Measurements from ENCODE around the gene ZFYVE28. TPM values are rescaled to one million over a fixed set of nuclear protein-coding genes. Genes with fewer than 3 reads are reported as not detected.

The ZFYVE28 gene
- total RNA-seq, 1 donor from 2014 or later, result 3.3 TPM

- Mint-ChIP-seq H3K27ac (no peak overlapping the region), H3K36me3 (ENCODE audit: insufficient read depth) (no peaks in the 10 kb centered on the region), H3K4me1 (ENCODE audit: low read depth) (peaks cover 10% of the 10 kb centered on the region)
Measured at GRCh38 chr4:2271279-2272025, 147.0 kb downstream of the ZFYVE28 start.

DNA sequence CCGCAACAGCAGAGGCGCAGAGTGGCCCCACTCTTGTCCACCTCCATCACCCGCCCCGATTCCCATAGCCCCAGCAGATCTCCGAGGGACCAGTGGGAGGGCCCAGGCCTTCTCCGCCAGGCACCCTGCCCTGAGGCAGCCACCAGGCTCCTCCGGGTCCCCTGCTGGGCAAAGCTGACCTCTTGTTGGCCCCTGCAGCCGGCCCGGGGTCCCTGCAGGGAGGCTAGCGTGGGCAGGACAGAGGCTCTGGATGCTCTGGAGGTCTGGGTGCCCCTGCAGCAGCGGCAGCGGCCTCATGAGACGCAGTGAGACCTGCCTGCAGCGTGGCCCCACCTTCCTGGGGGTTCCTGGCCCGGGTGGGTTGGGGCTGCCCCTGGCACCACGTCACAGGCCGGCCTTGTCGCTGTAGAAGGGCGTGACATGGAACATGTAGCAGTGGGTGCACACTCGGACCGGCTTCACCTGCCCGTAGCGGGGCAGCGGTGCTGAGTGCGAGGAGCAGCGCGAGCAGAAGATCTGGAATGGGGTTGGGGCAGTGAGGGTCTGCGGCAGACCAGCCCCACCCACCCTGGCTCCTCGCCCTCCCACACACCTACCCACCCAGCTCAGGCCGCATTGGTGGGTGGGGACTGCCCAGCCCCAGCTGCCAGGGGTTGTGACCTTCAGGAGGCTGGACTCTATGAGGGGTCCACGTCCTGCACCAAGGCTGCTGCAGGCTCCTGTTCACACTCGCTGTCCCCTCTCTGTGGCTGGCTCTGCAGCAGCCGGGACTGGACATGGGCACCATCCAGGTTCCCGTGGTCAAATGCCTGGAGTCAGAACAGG is 147.9 kb downstream of the ZFYVE28 start:
- H3K27ac Mint-ChIP-seq, result no peak overlapping the region
- DNase-seq (ENCODE audit: low spot score, unreplicated experiment), result no peak
- no peaks in the 10 kb centered on the region for H3K36me3 Mint-ChIP-seq (ENCODE audit: insufficient read depth)
- peaks cover 10% of the 10 kb centered on the region for H3K4me1 Mint-ChIP-seq (ENCODE audit: low read depth)
- no peaks in the 10 kb centered on the region for H3K9me3 Mint-ChIP-seq (ENCODE audit: low read depth)
- no peak overlapping the region for H3K4me3 Mint-ChIP-seq (ENCODE audit: low read depth)
- peaks cover 5% of the 10 kb centered on the region for H3K27me3 Mint-ChIP-seq
- TF ChIP-seq, protein P1, sequence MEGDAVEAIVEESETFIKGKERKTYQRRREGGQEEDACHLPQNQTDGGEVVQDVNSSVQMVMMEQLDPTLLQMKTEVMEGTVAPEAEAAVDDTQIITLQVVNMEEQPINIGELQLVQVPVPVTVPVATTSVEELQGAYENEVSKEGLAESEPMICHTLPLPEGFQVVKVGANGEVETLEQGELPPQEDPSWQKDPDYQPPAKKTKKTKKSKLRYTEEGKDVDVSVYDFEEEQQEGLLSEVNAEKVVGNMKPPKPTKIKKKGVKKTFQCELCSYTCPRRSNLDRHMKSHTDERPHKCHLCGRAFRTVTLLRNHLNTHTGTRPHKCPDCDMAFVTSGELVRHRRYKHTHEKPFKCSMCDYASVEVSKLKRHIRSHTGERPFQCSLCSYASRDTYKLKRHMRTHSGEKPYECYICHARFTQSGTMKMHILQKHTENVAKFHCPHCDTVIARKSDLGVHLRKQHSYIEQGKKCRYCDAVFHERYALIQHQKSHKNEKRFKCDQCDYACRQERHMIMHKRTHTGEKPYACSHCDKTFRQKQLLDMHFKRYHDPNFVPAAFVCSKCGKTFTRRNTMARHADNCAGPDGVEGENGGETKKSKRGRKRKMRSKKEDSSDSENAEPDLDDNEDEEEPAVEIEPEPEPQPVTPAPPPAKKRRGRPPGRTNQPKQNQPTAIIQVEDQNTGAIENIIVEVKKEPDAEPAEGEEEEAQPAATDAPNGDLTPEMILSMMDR (IDR thresholded peaks at IDR 0.05; ENCODE audit: unreplicated experiment), result no peak

More at GRCh38 chr4:2271279-2272025, 147.0 kb downstream of the ZFYVE28 start:
- H3K27me3 Mint-ChIP-seq, result peaks cover 5% of the 10 kb centered on the region
- no peaks in the 10 kb centered on the region for H3K9me3 Mint-ChIP-seq (ENCODE audit: low read depth)
- DNase-seq (ENCODE audit: low spot score, unreplicated experiment), result no peak
- TF ChIP-seq, protein P1 (IDR thresholded peaks at IDR 0.05; ENCODE audit: unreplicated experiment), result no peak
- no peak overlapping the region for H3K4me3 Mint-ChIP-seq (ENCODE audit: low read depth)

DNA sequence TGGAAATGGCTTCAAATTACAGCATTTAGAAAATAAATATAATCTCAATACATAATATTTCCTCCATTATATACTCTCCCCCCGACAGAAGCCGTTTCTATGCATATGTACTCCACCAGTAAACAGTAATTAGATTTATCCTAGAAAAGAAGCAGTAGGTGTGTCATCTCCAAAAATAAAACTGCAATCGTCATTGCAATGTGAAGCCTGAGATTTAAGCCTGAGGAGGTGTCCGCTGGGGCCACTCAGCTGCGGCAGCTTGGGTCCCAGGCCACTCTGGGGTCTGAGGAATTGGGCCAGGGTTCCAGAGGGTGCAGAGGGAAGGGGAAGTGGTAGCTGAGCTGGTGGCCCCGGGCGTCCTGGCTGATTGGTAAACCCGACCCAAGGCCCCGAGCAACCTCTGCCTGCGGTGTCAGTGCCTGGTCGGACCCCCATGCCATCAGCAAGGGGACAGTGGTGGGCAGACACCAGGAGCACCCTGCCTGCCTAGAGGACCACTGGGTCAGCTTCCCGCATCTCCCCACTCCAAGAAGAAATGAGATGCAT is 148.8 kb downstream of the ZFYVE28 start:
- H3K27ac Mint-ChIP-seq, result no peak overlapping the region
- H3K36me3 Mint-ChIP-seq (ENCODE audit: insufficient read depth), result no peaks in the 10 kb centered on the region
- H3K4me3 Mint-ChIP-seq (ENCODE audit: low read depth), result no peak overlapping the region
- H3K27me3 Mint-ChIP-seq, result peaks cover 5% of the 10 kb centered on the region
- DNase-seq (ENCODE audit: low spot score, unreplicated experiment), result no peak
- H3K9me3 Mint-ChIP-seq (ENCODE audit: low read depth), result no peaks in the 10 kb centered on the region
- TF ChIP-seq, protein P1 (IDR thresholded peaks at IDR 0.05; ENCODE audit: unreplicated experiment), result no peak
- peaks cover 10% of the 10 kb centered on the region for H3K4me1 Mint-ChIP-seq (ENCODE audit: low read depth)

- Mint-ChIP-seq H3K27me3 (peaks cover 5% of the 10 kb centered on the region), H3K27ac (no peak overlapping the region), H3K4me3 (ENCODE audit: low read depth) (no peak overlapping the region), H3K9me3 (ENCODE audit: low read depth) (no peaks in the 10 kb centered on the region), H3K36me3 (ENCODE audit: insufficient read depth) (no peaks in the 10 kb centered on the region), H3K4me1 (ENCODE audit: low read depth) (peaks cover 7% of the 10 kb centered on the region)
- TF ChIP-seq, protein P1 (IDR thresholded peaks at IDR 0.05; ENCODE audit: unreplicated experiment), result no peak
- no peak for DNase-seq (ENCODE audit: low spot score, unreplicated experiment)
Measured at GRCh38 chr4:2269206-2269531, 149.3 kb downstream of the ZFYVE28 start.
